Stomach smooth muscle (tissue), 2 donors: Measurements from ENCODE around the gene TMEM63A.
"Not testable (repeated sequence)": the region's sequence is repeated elsewhere in the genome, so short reads cannot be mapped to it uniquely, and the experiment has no call there.

Experiments used
- H3K27ac ChIP-seq: one replicate; pipeline ENCODE4 v1.7.0; 2013; ENCODE audit warnings: mild to moderate bottlenecking, low read length, inconsistent platforms
- H3K27me3 ChIP-seq, 2 donors: one replicate each; pipeline ENCODE4 v1.7.0; 2013; ENCODE audit warnings: low read length in 2 of 2; ENCODE audit not compliant: insufficient read depth in 2 of 2, control insufficient read depth in 1 of 2
- H3K36me3 ChIP-seq, 2 donors: one replicate each; pipeline ENCODE4 v1.7.0; 2013; ENCODE audit warnings: low read length in 2 of 2; ENCODE audit not compliant: control insufficient read depth in 2 of 2, insufficient read depth in 2 of 2
- H3K4me1 ChIP-seq: one replicate; pipeline ENCODE4 v1.7.0; 2013; ENCODE audit warnings: low read length; ENCODE audit not compliant: control insufficient read depth, insufficient read depth
- H3K4me3 ChIP-seq, 2 donors: one replicate each; pipeline ENCODE4 v1.7.0; 2013; ENCODE audit warnings: low read length in 2 of 2
- H3K9ac ChIP-seq, 2 donors: one replicate each; pipeline ENCODE4 v1.7.0; 2013; ENCODE audit warnings: low read length in 2 of 2, mild to moderate bottlenecking in 1 of 2
- H3K9me3 ChIP-seq, 2 donors: one replicate each; pipeline ENCODE4 v1.7.0; 2013; ENCODE audit warnings: low read length in 2 of 2; ENCODE audit not compliant: control insufficient read depth in 2 of 2
- donor health status: healthy.
- donor health status: Pancreatic carcinoma.

TMEM63A gene

DNA sequence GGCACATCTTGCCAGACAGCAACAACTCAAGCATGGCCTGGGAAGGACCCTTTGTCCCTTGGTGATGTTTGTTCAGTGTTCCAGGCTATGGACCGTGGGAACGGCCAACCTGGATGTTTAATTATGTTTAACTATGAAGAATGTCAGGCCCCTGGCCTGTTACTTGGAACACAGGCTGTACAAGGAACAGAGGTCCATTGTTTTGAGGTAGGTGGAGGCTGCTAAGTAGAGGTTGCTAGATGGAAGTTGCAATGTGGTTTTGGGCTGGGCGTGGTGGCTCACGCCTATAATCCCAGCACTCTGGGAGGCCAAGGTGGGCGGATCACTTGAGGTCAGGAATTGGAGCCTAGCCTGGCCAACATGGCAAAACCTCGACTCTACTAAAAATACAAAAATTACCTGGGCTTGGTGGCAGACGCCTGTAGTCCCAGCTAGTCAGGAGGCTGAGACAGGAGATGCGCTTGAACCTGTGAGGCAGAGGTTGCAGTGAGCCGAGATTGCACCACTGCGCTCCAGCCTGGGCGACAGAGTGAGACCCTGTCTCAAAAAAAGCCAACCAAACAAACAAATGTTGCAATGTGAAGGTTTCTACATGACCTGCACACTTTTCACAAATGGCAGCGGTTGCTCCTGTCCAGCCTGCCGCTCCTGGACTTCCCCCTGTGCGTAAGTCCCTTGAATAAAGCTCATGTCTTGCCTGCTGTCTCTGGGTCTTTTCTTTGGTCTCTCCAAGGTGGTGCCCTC lies 9.2 kb upstream of the TMEM63A start:
- H3K4me1 ChIP-seq, result no peaks in the 10 kb centered on the region
- H3K9ac ChIP-seq, result no peak overlapping the region
- no peaks in the 10 kb centered on the region for H3K36me3 ChIP-seq
- no peaks in the 10 kb centered on the region for H3K27me3 ChIP-seq
- no peaks in the 10 kb centered on the region for H3K9me3 ChIP-seq
- H3K4me3 ChIP-seq, result no peak overlapping the region
- H3K27ac ChIP-seq, result no peak overlapping the region

GRCh38 chr1:225890346-225891228 lies 8.4 kb upstream of the TMEM63A start:
- Histone ChIP-seq H3K9ac (no peak overlapping the region), H3K27ac (no peak overlapping the region), H3K4me3 (no peak overlapping the region), H3K4me1 (no peaks in the 10 kb centered on the region), H3K9me3 (no peaks in the 10 kb centered on the region), H3K36me3 (no peaks in the 10 kb centered on the region), H3K27me3 (no peaks in the 10 kb centered on the region)

DNA sequence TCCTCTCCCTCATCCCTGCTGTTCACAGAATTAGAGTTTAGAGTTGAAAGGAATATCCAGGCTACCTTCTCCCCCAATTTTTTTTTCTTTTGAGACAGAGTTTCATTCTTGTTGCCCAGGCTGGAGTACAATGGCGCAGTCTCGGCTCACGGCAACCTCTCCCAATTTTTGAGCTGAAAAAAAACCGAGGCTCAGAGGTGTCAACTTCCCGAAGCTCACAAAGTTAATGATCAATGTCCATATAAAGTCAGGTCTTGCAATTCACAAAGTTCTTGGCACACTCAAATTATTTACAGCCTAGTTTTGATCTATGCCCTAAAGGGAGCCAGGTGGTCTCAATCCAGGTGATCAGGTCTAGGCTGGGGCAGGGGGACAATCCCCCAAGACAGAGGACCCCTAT lies 7.6 kb upstream of the TMEM63A start:
- no peak overlapping the region for H3K9ac ChIP-seq

GRCh38 chr1:225888898-225889601 lies 6.9 kb upstream of the TMEM63A start, which contains the start of gene LEFTY1:
TSS of gene LEFTY1 (minus strand) at chr1:225889146. CDS start at chr1:225889066, 80 bp downstream.
- Histone ChIP-seq H3K27ac (no peak within 1 kb of the TSS), H3K4me3 (no peak within 1 kb of the TSS)

More for the DNA sequence above, 7.6 kb upstream of the TMEM63A start:
- Histone ChIP-seq H3K36me3 (no peaks in the 10 kb centered on the region), H3K9me3 (no peaks in the 10 kb centered on the region), H3K27me3 (no peaks in the 10 kb centered on the region), H3K4me1 (no peaks in the 10 kb centered on the region), H3K4me3 (no peak overlapping the region), H3K27ac (no peak overlapping the region)

GRCh38 chr1:225888289-225888897 lies 6.2 kb upstream of the TMEM63A start:
- no peak overlapping the region for H3K27ac ChIP-seq
- no peaks in the 10 kb centered on the region for H3K4me1 ChIP-seq
- H3K36me3 ChIP-seq, result no peaks in the 10 kb centered on the region
- no peak overlapping the region for H3K9ac ChIP-seq
- no peak overlapping the region for H3K4me3 ChIP-seq
- H3K9me3 ChIP-seq, result no peaks in the 10 kb centered on the region
- H3K27me3 ChIP-seq, result no peaks in the 10 kb centered on the region

More at GRCh38 chr1:225888898-225889601, 6.9 kb upstream of the TMEM63A start, which contains the start of gene LEFTY1:
- no peak within 1 kb of the TSS for H3K9ac ChIP-seq
- H3K9me3 ChIP-seq, result no peaks in the 10 kb centered on the region
- no peaks in the 10 kb centered on the region for H3K36me3 ChIP-seq
- H3K27me3 ChIP-seq, result no peaks in the 10 kb centered on the region
- H3K4me1 ChIP-seq, result no peaks in the 10 kb centered on the region

DNA sequence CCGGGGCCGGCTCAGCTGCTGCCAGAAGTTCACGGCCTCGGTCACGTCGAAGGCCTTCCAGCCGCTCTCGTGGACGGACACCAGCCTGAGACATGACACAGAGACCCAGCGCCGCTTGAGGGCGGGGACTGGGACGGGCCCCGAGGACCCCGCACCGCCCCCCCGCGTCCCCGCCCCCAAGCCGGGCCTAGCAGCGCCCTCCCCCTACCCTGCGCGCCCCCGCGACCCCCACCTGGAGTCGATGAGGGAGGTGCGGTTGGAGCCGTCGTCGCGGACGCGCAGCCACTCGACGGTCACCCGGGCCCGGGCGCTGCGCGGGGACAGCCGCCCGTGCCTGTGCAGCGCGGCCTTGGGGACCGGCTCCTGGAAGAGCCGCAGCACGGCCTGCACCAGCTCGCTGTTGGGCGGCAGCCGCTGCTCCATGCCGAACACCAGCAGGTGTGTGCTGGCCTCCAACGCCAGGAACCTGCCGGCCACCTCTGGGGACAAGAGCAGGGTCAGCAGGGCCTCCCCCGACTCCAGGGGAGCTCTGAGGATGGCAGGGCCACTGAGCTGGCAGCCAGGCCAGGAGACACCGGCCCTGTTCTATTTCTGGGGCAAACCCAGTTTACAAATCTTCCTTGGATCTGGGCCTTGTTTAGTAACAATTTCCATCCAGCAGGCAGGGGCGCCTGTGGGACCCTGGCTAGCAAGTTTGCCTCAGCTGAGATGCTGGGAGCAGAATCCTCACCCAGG lies 5.5 kb upstream of the TMEM63A start:
- not testable (repeated sequence) for H3K4me1 ChIP-seq, H3K27me3 ChIP-seq

GRCh38 chr1:225887030-225887314 lies 4.8 kb upstream of the TMEM63A start:
- Histone ChIP-seq H3K27me3 (no peaks in the 10 kb centered on the region), H3K9ac (no peak overlapping the region), H3K36me3 (no peaks in the 10 kb centered on the region), H3K27ac (no peak overlapping the region), H3K4me1 (no peaks in the 10 kb centered on the region), H3K9me3 (no peaks in the 10 kb centered on the region), H3K4me3 (no peak overlapping the region)

More for the DNA sequence above, 5.5 kb upstream of the TMEM63A start:
- not testable (repeated sequence) for H3K27ac ChIP-seq, H3K9ac ChIP-seq, H3K4me3 ChIP-seq, H3K9me3 ChIP-seq, H3K36me3 ChIP-seq

GRCh38 chr1:225886159-225887029 lies 4.2 kb upstream of the TMEM63A start:
- H3K4me3 ChIP-seq, result no peak overlapping the region
- no peaks in the 10 kb centered on the region for H3K9me3 ChIP-seq
- no peaks in the 10 kb centered on the region for H3K27me3 ChIP-seq
- no peaks in the 10 kb centered on the region for H3K36me3 ChIP-seq
- peaks cover 3% of the 10 kb centered on the region for H3K4me1 ChIP-seq
- no peak overlapping the region for H3K9ac ChIP-seq
- H3K27ac ChIP-seq, result no peak overlapping the region

DNA sequence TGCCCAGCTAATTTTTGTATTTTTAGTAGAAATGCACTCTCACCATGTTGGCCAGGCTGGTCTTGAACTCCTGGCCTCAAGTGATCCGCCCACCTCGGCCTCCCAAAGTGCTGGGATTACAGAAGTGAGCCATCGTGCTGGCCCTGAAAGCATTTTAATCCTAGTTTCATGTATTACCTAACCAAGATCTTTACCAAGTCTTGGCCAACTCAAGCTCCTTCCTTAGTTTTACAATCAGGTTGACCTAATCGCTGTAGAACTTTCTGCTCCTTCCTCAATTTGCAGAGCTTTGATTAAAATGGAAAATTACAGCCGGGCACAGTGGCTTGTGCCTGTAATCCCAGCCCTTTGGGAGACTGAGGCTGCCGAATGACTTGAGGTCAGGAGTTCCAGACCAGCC lies 3.2 kb upstream of the TMEM63A start:
- H3K36me3 ChIP-seq, result no peaks in the 10 kb centered on the region

More for the DNA sequence above, 3.2 kb upstream of the TMEM63A start:
- Histone ChIP-seq H3K27ac (no peak overlapping the region), H3K4me3 (no peak overlapping the region), H3K27me3 (no peaks in the 10 kb centered on the region), H3K4me1 (peaks cover 14% of the 10 kb centered on the region), H3K9me3 (no peaks in the 10 kb centered on the region), H3K9ac (no peak overlapping the region)
